ENCODE data around the gene CASZ1. TPM values are rescaled to one million over a fixed set of nuclear protein-coding genes. Genes with fewer than 3 reads are reported as not detected.

Gene CASZ1
- total RNA-seq, 4 donors from 2014 or later, result 0.88 to 6.8 (median 1.7) TPM

DNA sequence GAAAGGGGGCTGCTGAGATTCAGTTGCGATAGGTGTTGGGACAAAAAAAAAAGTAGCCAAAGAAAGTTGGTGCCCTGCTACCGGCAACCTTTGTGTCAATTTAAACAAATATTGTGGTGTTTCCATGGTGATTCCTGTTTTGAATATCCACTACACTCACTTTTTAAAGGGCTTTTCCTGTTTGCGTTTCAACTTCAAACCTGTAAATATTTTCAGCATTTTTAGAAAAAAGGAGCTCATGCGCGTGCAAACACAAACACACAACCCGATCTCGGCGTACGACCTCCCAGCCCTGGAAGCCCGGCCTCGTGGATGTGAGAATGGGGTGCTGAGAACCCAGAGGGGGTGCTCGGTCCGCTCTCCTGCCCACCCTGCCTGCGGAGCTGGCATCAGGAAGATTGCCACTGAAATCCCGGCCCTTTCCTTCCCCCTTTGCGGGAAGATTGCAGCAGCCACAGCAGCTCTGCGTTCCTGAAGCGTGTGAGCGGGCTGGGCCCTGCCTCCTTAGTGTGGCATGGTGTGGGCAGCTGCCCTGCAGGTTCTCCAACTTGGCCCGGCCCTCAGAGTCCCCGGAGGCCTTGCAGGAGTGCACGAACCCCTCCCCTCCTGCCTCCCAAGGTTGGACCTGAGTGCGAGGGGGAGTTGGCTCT is 34.8 kb downstream of the CASZ1 start:
- TF ChIP-seq, protein P1, sequence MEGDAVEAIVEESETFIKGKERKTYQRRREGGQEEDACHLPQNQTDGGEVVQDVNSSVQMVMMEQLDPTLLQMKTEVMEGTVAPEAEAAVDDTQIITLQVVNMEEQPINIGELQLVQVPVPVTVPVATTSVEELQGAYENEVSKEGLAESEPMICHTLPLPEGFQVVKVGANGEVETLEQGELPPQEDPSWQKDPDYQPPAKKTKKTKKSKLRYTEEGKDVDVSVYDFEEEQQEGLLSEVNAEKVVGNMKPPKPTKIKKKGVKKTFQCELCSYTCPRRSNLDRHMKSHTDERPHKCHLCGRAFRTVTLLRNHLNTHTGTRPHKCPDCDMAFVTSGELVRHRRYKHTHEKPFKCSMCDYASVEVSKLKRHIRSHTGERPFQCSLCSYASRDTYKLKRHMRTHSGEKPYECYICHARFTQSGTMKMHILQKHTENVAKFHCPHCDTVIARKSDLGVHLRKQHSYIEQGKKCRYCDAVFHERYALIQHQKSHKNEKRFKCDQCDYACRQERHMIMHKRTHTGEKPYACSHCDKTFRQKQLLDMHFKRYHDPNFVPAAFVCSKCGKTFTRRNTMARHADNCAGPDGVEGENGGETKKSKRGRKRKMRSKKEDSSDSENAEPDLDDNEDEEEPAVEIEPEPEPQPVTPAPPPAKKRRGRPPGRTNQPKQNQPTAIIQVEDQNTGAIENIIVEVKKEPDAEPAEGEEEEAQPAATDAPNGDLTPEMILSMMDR (IDR thresholded peaks at IDR 0.05; ENCODE audit: low read depth), result no peak

- TF ChIP-seq, protein P1 (IDR thresholded peaks at IDR 0.05; ENCODE audit: low read depth), result no peak
Measured at GRCh38 chr1:10760566-10761502, 35.6 kb downstream of the CASZ1 start.

DNA sequence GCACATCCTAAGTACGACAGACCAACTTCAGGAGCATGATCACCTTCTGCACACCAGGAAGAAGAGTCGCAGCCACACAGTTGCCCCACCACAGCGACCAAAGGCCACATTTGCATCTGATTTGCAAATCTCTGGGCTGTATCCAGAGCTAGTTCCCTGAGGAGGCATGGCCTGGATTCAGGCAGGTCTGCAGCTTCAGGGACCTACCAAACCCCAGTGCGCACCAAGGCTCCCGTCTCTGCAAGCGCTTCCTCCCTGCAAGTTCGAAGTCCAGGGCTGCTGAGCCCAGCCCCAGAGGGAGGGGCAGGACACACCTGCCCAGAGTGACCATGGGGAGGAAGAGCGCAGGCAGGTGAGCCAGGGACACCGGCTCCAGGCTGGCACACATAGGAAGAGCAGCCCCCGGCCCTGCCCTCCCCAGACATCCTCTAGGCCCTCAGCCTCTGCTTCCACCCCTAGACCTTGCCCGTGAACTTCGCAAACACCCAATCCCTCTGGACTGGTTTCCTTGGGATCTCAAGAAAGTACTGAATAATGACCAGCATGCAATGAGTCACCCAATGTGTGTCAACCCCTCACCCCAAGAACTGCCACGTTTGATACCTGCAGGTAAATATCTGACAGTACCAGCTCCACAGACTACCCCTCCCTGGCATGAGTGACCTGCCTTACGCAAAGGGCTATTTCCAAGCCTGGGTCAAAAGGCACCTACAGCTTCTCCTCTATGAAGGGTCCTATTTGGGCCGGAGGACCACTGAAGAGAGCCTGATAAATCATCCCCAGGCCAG is 36.8 kb downstream of the CASZ1 start:
- TF ChIP-seq, protein P1 (IDR thresholded peaks at IDR 0.05; ENCODE audit: low read depth), result no peak

- TF ChIP-seq, protein P1 (IDR thresholded peaks at IDR 0.05; ENCODE audit: low read depth), result no peak
Measured at GRCh38 chr1:10756842-10757241, 39.6 kb downstream of the CASZ1 start.

- TF ChIP-seq, protein P1 (IDR thresholded peaks at IDR 0.05; ENCODE audit: low read depth), result no peak
Measured at GRCh38 chr1:10755970-10756521, 40.4 kb downstream of the CASZ1 start.

DNA sequence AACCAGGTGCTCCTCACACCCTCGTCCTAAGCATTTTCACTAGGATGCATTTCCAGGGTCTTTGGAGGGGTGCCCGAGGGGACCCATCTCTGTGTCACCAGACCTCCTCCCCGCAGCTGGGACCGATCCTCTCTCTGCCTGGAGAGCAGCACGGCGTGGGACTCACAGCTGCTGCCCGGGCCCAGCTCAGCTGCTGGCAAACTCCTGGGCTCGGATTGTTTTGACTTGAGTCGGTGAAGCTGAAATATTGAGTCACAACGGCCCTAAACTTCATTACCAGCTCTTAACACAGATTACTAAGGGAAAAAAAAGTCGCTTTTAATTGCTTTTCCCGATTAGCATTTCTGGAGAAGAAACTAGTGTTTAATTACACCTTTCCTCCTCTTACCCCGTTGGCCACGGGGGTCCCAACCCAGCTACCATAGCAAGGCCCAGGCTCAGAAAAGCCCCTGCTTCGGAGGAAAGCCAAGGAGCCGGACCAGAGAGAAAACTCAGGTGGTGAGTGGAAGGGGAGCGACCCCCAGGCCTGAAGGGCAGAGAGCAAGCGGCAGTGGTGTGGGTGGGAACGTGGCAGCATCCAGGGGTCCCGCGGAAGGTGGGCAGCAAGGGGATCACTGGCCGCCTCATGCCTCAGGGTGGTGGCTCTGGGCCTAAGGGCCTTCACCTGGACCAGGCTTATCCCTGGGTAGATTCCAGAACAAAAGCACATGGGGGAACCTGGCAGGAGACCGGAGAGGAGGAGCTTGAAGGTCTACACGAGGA is 41.7 kb downstream of the CASZ1 start:
- TF ChIP-seq, protein P1 (IDR thresholded peaks at IDR 0.05; ENCODE audit: low read depth), result no peak
